ENCODE results near the gene MYH14. TPM values are rescaled to one million over a fixed set of nuclear protein-coding genes. Genes with fewer than 3 reads are reported as not detected.

The MYH14 gene
- total and polyA plus RNA-seq, 12 donors, result 0.22 to 8.5 (median 3.1) TPM

DNA sequence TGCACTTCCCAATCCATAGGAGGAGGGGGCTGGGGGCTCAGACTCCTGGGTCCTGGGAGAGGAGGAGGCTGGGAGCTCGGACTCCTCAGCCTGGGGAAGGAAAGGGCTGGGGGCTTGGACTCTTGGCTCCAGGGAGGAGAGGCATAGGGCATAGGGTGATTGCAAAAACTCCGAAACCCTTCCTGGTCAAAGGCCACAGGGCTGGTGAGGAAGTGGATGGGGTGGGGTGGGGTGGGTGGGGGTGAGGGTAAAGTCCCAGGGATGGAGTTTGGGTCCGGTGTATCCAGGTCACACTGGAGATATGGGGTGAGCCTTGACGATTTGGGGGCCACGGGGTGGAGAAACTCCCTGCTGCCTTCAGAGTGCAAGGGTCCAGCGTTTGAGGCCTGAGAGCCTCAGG, 2.8 kb downstream of the MYH14 start:
- H3K4me1 ChIP-seq (replicated peaks in 1 of 2), result no peaks in the 10 kb centered on the region
- no peaks in the 10 kb centered on the region for H3K36me3 ChIP-seq (replicated peaks in 1 of 2)
- no peak overlapping the region for H3K4me3 ChIP-seq
- intact Hi-C loops (cut with DNase I), result no loop called here
- 43 to 81% (median 71%) methylated on average over 4 to 6 of the region's 6 CpGs for WGBS, 4 donors
- no peak for TF ChIP-seq POLR2A (IDR thresholded peaks at IDR 0.05)
- TF ChIP-seq, protein P1, sequence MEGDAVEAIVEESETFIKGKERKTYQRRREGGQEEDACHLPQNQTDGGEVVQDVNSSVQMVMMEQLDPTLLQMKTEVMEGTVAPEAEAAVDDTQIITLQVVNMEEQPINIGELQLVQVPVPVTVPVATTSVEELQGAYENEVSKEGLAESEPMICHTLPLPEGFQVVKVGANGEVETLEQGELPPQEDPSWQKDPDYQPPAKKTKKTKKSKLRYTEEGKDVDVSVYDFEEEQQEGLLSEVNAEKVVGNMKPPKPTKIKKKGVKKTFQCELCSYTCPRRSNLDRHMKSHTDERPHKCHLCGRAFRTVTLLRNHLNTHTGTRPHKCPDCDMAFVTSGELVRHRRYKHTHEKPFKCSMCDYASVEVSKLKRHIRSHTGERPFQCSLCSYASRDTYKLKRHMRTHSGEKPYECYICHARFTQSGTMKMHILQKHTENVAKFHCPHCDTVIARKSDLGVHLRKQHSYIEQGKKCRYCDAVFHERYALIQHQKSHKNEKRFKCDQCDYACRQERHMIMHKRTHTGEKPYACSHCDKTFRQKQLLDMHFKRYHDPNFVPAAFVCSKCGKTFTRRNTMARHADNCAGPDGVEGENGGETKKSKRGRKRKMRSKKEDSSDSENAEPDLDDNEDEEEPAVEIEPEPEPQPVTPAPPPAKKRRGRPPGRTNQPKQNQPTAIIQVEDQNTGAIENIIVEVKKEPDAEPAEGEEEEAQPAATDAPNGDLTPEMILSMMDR (IDR thresholded peaks at IDR 0.05), result no peak
- no peak for DNase-seq
- H3K9me3 ChIP-seq (replicated peaks in 1 of 3), result no peaks in the 10 kb centered on the region
- H3K27me3 ChIP-seq, result peaks cover 46% of the 10 kb centered on the region
- no peak overlapping the region for H3K27ac ChIP-seq

GRCh38 chr19:50207730-50208129, 4.3 kb downstream of the MYH14 start:
- intact Hi-C loops (cut with DNase I), result no loop called here
- no peaks in the 10 kb centered on the region for H3K36me3 ChIP-seq (replicated peaks in 1 of 2)
- H3K4me1 ChIP-seq (replicated peaks in 1 of 2), result no peaks in the 10 kb centered on the region
- 71 to 79% (median 74%) methylated on average over 2 of the region's 2 CpGs for WGBS, 4 donors
- no peak overlapping the region for H3K4me3 ChIP-seq
- TF ChIP-seq, protein P1 (IDR thresholded peaks at IDR 0.05), result no peak
- no peak for TF ChIP-seq POLR2A (IDR thresholded peaks at IDR 0.05)
- H3K9me3 ChIP-seq (replicated peaks in 1 of 3), result no peaks in the 10 kb centered on the region
- peaks cover 32% of the 10 kb centered on the region for H3K27me3 ChIP-seq
- no peak overlapping the region for H3K27ac ChIP-seq
- no peak for DNase-seq

DNA sequence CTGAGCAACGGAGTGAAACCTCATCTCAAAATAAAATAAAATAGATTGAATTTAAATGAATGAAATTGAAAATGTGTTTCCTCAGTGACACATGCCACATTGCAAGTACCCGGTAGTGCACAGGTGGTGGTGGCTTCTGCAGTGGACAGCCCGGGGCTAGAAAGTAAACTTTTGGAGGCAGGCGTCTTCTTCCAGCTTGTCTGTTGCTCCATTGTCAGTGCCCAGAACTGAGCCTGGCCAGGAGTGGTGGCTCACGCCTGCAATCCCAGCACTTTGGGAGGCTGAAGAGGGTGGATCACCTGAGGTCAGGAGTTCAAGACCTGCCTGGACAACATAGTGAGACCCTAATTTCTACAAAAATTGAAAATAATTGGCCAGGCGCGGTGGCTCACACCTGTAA, 5.7 kb downstream of the MYH14 start:
- intact Hi-C loops (cut with DNase I), result no loop called here
- DNase-seq, result no peak
- Histone ChIP-seq H3K4me1 (replicated peaks in 1 of 2) (no peaks in the 10 kb centered on the region), H3K9me3 (replicated peaks in 1 of 3) (no peaks in the 10 kb centered on the region), H3K4me3 (no peak overlapping the region), H3K36me3 (replicated peaks in 1 of 2) (no peaks in the 10 kb centered on the region), H3K27me3 (peaks cover 18% of the 10 kb centered on the region), H3K27ac (no peak overlapping the region)
- TF ChIP-seq, protein P1 (IDR thresholded peaks at IDR 0.05), result no peak
- TF ChIP-seq POLR2A (IDR thresholded peaks at IDR 0.05), result no peak
- 80 to 88% (median 83%) methylated on average over 7 of the region's 7 CpGs for WGBS, 4 donors

DNA sequence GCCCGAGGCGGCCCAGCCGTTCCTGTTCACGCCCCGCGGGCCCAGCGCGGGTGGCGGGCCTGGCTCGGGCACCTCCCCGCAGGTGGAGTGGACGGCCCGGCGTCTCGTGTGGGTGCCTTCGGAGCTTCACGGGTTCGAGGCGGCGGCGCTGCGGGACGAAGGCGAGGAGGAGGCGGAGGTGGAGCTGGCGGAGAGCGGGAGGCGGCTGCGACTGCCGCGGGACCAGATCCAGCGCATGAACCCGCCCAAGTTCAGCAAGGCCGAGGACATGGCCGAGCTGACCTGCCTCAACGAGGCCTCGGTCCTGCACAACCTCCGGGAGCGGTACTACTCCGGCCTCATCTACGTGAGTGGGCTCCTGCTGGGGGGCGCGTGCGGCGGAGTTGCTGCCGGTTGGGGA, 7.0 kb downstream of the MYH14 start:
- intact Hi-C loops (cut with DNase I), result no loop called here
- 87 to 94% (median 92%) methylated on average over 25 to 46 of the region's 46 CpGs for WGBS, 4 donors
- DNase-seq, result no peak

More for the DNA sequence above, 7.0 kb downstream of the MYH14 start:
- no peak for TF ChIP-seq POLR2A (IDR thresholded peaks at IDR 0.05)
- TF ChIP-seq, protein P1 (IDR thresholded peaks at IDR 0.05), result no peak
- no peaks in the 10 kb centered on the region for H3K36me3 ChIP-seq (replicated peaks in 1 of 2)
- H3K27ac ChIP-seq, result no peak overlapping the region
- no peaks in the 10 kb centered on the region for H3K4me1 ChIP-seq (replicated peaks in 1 of 2)
- no peaks in the 10 kb centered on the region for H3K9me3 ChIP-seq (replicated peaks in 1 of 3)
- no peak overlapping the region for H3K4me3 ChIP-seq
- H3K27me3 ChIP-seq, result peaks cover 5% of the 10 kb centered on the region
